ENCODE results near the gene SCAF8.

GRCh38 chr6:154703124-154703523 is 30.1 kb upstream of the SCAF8 start:
- TF ChIP-seq, protein P1, sequence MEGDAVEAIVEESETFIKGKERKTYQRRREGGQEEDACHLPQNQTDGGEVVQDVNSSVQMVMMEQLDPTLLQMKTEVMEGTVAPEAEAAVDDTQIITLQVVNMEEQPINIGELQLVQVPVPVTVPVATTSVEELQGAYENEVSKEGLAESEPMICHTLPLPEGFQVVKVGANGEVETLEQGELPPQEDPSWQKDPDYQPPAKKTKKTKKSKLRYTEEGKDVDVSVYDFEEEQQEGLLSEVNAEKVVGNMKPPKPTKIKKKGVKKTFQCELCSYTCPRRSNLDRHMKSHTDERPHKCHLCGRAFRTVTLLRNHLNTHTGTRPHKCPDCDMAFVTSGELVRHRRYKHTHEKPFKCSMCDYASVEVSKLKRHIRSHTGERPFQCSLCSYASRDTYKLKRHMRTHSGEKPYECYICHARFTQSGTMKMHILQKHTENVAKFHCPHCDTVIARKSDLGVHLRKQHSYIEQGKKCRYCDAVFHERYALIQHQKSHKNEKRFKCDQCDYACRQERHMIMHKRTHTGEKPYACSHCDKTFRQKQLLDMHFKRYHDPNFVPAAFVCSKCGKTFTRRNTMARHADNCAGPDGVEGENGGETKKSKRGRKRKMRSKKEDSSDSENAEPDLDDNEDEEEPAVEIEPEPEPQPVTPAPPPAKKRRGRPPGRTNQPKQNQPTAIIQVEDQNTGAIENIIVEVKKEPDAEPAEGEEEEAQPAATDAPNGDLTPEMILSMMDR (IDR thresholded peaks at IDR 0.05): no peak
- no peak for TF ChIP-seq POLR2A (IDR thresholded peaks at IDR 0.05)

Measured in sigmoid colon (tissue), 3 donors.